Peyer's patch (tissue), 4 donors: ENCODE results near the gene SLC5A9.

Experiments
- POLR2A ChIP-seq, 2 donors: fragments of 450-650 bp; IDR thresholded peaks; one replicate each; pipeline ENCODE4 v1.5.1; 2017; ENCODE audit warnings: antibody characterized with exemption in 2 of 2, mild to moderate bottlenecking in 2 of 2, moderate library complexity in 2 of 2
- TF ChIP-seq, protein P1 (sequence below), 6 experiments: fragments of 450-650 bp in 4 of 6; fragments of 200-600 bp in 2 of 6; sonication (generic) in 1 of 6; IDR thresholded peaks; one replicate each; pipeline ENCODE4 v1.5.1; 2017 to 2019; ENCODE audit warnings: antibody characterized with exemption in 6 of 6, mild to moderate bottlenecking in 3 of 6, moderate library complexity in 1 of 6

DNA sequence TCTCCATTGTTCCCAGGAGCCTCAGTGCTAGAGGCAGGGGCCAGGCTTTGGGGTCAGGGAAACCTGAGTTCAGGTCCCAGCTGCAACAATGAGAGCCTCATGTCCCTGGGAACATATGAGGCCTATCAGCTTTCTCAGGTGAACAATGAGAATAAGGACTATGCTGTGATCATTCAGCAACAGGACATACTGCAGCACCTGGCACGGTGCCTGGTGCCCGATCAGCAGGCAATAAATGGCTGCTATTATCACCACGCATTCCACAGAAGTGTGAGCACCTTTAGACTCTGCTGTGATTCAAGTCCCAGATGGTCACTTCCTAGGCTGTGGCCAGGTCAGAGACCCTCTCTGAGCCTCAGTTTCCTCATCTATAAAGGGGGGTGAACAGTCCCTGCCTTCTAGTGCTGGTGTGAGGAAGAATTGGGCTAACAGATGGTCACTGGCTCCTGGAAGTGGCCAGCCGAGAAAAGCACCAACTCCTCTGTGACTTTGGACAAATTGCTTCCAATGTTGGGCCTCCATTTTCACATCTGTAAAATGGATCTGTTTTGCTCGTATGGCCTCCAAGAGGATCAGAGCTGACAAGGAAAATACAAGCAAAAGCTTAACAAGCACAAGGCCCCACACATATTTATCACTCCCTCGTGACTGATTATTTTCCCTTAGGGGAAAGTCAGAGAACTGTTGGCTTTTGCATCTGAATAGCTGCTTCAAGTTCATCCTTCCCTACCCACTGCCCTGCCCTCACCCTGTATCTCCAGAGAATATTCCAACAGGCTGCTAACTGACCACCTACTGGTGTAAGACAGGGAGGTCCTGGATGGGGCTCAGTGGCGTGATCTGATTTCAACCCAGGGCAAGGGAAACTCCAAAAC is 1.1 kb downstream of the SLC5A9 start:
- TF ChIP-seq, protein P1, sequence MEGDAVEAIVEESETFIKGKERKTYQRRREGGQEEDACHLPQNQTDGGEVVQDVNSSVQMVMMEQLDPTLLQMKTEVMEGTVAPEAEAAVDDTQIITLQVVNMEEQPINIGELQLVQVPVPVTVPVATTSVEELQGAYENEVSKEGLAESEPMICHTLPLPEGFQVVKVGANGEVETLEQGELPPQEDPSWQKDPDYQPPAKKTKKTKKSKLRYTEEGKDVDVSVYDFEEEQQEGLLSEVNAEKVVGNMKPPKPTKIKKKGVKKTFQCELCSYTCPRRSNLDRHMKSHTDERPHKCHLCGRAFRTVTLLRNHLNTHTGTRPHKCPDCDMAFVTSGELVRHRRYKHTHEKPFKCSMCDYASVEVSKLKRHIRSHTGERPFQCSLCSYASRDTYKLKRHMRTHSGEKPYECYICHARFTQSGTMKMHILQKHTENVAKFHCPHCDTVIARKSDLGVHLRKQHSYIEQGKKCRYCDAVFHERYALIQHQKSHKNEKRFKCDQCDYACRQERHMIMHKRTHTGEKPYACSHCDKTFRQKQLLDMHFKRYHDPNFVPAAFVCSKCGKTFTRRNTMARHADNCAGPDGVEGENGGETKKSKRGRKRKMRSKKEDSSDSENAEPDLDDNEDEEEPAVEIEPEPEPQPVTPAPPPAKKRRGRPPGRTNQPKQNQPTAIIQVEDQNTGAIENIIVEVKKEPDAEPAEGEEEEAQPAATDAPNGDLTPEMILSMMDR (IDR thresholded peaks at IDR 0.05): no peak
- peak in 1 of 2 donors; percentile 45 for TF ChIP-seq POLR2A (IDR thresholded peaks at IDR 0.05)
